HEK293 (cell line): ENCODE results near the gene UBB.

Experiments used
- AEBP2 ChIP-seq: fragments of 450-650 bp; formaldehyde crosslinking; IDR thresholded peaks from 2 replicates; pipeline ENCODE4 v1.5.1; 2016; ENCODE audit warnings: missing biosample characterization, missing genetic modification characterization, borderline replicate concordance
- GLI2 ChIP-seq: fragments of 450-650 bp; formaldehyde crosslinking; IDR thresholded peaks from 2 replicates; pipeline ENCODE4; 2017; ENCODE audit warnings: missing biosample characterization, missing genetic modification characterization, low read depth, borderline replicate concordance
- GLIS1 ChIP-seq: fragments of 450-650 bp; formaldehyde crosslinking; IDR thresholded peaks from 2 replicates; pipeline ENCODE4 v1.5.1; 2016; ENCODE audit warnings: missing biosample characterization, missing genetic modification characterization
- KLF9 ChIP-seq: fragments of 450-650 bp; formaldehyde crosslinking; IDR thresholded peaks from 2 replicates; pipeline ENCODE4 v1.5.1; 2016; ENCODE audit warnings: missing biosample characterization, missing genetic modification characterization, low read depth
- OSR2 ChIP-seq: fragments of 450-650 bp; formaldehyde crosslinking; IDR thresholded peaks from 2 replicates; pipeline ENCODE4 v1.5.1; 2016; ENCODE audit warnings: missing biosample characterization, missing genetic modification characterization
- REPIN1 ChIP-seq: fragments of 450-650 bp; formaldehyde crosslinking; IDR thresholded peaks from 2 replicates; pipeline ENCODE4 v1.5.1; 2017; ENCODE audit warnings: missing biosample characterization, missing genetic modification characterization, low read depth
- REST ChIP-seq: fragments of 450-650 bp; formaldehyde crosslinking; IDR thresholded peaks from 2 replicates; pipeline ENCODE4 v1.5.1; 2016; ENCODE audit warnings: missing biosample characterization, missing genetic modification characterization
- SP2 ChIP-seq: fragments of 450-650 bp; formaldehyde crosslinking; IDR thresholded peaks from 2 replicates; pipeline ENCODE4 v1.5.1; 2016; ENCODE audit warnings: missing biosample characterization, missing genetic modification characterization
- TRIM28 ChIP-seq: IDR thresholded peaks from 2 replicates; pipeline ENCODE4 v1.6.1; 2011; ENCODE audit warnings: low read length, control low read depth, borderline replicate concordance
- ZBTB1 ChIP-seq: fragments of 450-650 bp; formaldehyde crosslinking; IDR thresholded peaks from 2 replicates; pipeline ENCODE4 v1.5.1; 2016; ENCODE audit warnings: missing biosample characterization, missing genetic modification characterization
- ZBTB26 ChIP-seq: fragments of 450-650 bp; formaldehyde crosslinking; optimal IDR thresholded peaks from 2 replicates; pipeline ENCODE3; 2016; ENCODE audit warnings: missing biosample characterization, mild to moderate bottlenecking, missing genetic modification characterization
- ZFP41 ChIP-seq: fragments of 450-650 bp; formaldehyde crosslinking; IDR thresholded peaks from 2 replicates; pipeline ENCODE4 v1.5.1; 2016; ENCODE audit warnings: missing biosample characterization, missing genetic modification characterization, borderline replicate concordance
- ZFP69B ChIP-seq: fragments of 450-650 bp; formaldehyde crosslinking; IDR thresholded peaks from 2 replicates; pipeline ENCODE4 v1.5.1; 2016; ENCODE audit warnings: missing biosample characterization, missing genetic modification characterization
- ZNF10 ChIP-seq: fragments of 450-650 bp; formaldehyde crosslinking; IDR thresholded peaks from 2 replicates; pipeline ENCODE4 v1.5.1; 2017; ENCODE audit warnings: missing biosample characterization, missing genetic modification characterization
- ZNF157 ChIP-seq: fragments of 450-650 bp; formaldehyde crosslinking; IDR thresholded peaks from 2 replicates; pipeline ENCODE4 v1.5.1; 2016; ENCODE audit warnings: missing biosample characterization, missing genetic modification characterization
- ZNF16 ChIP-seq: fragments of 450-650 bp; formaldehyde crosslinking; IDR thresholded peaks from 2 replicates; pipeline ENCODE4 v1.5.1; 2016; ENCODE audit warnings: low read depth, missing biosample characterization, missing genetic modification characterization
- ZNF335 ChIP-seq: fragments of 450-650 bp; formaldehyde crosslinking; conservative IDR thresholded peaks from 2 replicates; pipeline ENCODE4 v1.5.1; 2016; ENCODE audit warnings: missing biosample characterization, missing genetic modification characterization
- ZNF514 ChIP-seq: fragments of 450-650 bp; formaldehyde crosslinking; IDR thresholded peaks from 2 replicates; pipeline ENCODE4 v1.5.1; 2016; ENCODE audit warnings: missing biosample characterization, missing genetic modification characterization
- ZNF521 ChIP-seq: fragments of 450-650 bp; formaldehyde crosslinking; IDR thresholded peaks from 2 replicates; pipeline ENCODE4 v1.5.1; 2017; ENCODE audit warnings: missing biosample characterization, mild to moderate bottlenecking, missing genetic modification characterization
- ZNF529 ChIP-seq: fragments of 450-650 bp; formaldehyde crosslinking; IDR thresholded peaks from 2 replicates; pipeline ENCODE4 v1.5.1; 2017; ENCODE audit warnings: missing genetic modification characterization, missing biosample characterization; ENCODE audit not compliant: insufficient replicate concordance
- ZNF704 ChIP-seq: fragments of 450-650 bp; formaldehyde crosslinking; IDR thresholded peaks from 2 replicates; pipeline ENCODE4 v1.5.1; 2016; ENCODE audit warnings: missing biosample characterization, missing genetic modification characterization
- ZNF707 ChIP-seq: fragments of 450-650 bp; formaldehyde crosslinking; IDR thresholded peaks from 2 replicates; pipeline ENCODE4 v1.5.1; 2016; ENCODE audit warnings: missing biosample characterization, missing genetic modification characterization
- ZNF76 ChIP-seq: fragments of 450-650 bp; formaldehyde crosslinking; IDR thresholded peaks from 2 replicates; pipeline ENCODE4; 2016; ENCODE audit warnings: low read depth, missing biosample characterization, missing genetic modification characterization, borderline replicate concordance
- ZSCAN16 ChIP-seq: fragments of 450-650 bp; formaldehyde crosslinking; IDR thresholded peaks from 2 replicates; pipeline ENCODE4 v1.5.1; 2016; ENCODE audit warnings: missing biosample characterization, missing genetic modification characterization
- TF ChIP-seq, protein P1 (sequence below): fragments of 450-650 bp; formaldehyde crosslinking; IDR thresholded peaks from 2 replicates; pipeline ENCODE4 v1.5.1; 2017; ENCODE audit warnings: missing biosample characterization, missing genetic modification characterization
- TF ChIP-seq, protein P2 (sequence below): fragments of 450-650 bp; formaldehyde crosslinking; IDR thresholded peaks from 2 replicates; pipeline ENCODE4 v1.5.1; 2017; ENCODE audit warnings: missing biosample characterization, missing genetic modification characterization
- TF ChIP-seq, protein P3 (sequence below): fragments of 450-650 bp; formaldehyde crosslinking; IDR thresholded peaks from 2 replicates; pipeline ENCODE4 v1.5.1; 2016; ENCODE audit warnings: missing biosample characterization, missing genetic modification characterization

The UBB gene

GRCh38 chr17:16380640-16381495 is at the start of gene UBB (continued):
- TF ChIP-seq, protein P1, sequence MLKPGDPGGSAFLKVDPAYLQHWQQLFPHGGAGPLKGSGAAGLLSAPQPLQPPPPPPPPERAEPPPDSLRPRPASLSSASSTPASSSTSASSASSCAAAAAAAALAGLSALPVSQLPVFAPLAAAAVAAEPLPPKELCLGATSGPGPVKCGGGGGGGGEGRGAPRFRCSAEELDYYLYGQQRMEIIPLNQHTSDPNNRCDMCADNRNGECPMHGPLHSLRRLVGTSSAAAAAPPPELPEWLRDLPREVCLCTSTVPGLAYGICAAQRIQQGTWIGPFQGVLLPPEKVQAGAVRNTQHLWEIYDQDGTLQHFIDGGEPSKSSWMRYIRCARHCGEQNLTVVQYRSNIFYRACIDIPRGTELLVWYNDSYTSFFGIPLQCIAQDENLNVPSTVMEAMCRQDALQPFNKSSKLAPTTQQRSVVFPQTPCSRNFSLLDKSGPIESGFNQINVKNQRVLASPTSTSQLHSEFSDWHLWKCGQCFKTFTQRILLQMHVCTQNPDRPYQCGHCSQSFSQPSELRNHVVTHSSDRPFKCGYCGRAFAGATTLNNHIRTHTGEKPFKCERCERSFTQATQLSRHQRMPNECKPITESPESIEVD (tag by site-specific recombination), result no peak
- TF ChIP-seq GLI2 (no peak), ZNF521 (tag by site-specific recombination) (no peak), ZNF157 (tag by site-specific recombination) (no peak), ZNF335 (tag by site-specific recombination) (peak; percentile 79), ZNF10 (tag by site-specific recombination) (peak; percentile 67; the same call in 1 of the 2 replicates), GLIS1 (tag by site-specific recombination) (peak; percentile 40), ZNF707 (tag by site-specific recombination) (no peak), REPIN1 (tag by site-specific recombination) (peak; percentile 75; the same call in 1 of the 2 replicates), ZNF76 (tag by site-specific recombination) (peak; percentile 72; the same call in 1 of the 2 replicates), REST (peak; percentile 61), ZNF529 (tag by site-specific recombination) (no peak), ZSCAN16 (tag by site-specific recombination) (no peak), AEBP2 (tag by site-specific recombination) (no peak), KLF9 (tag by site-specific recombination) (peak; percentile 81; the same call in 1 of the 2 replicates), ZBTB26 (tag by site-specific recombination) (peak; percentile 57), ZFP41 (tag by site-specific recombination) (no peak), SP2 (peak; percentile 86), OSR2 (tag by site-specific recombination) (peak; percentile 30; the same call in 1 of the 2 replicates), ZNF514 (tag by site-specific recombination) (no peak), ZNF704 (tag by site-specific recombination) (no peak), TRIM28 (peak; percentile 88; the same call in 1 of the 2 replicates), ZFP69B (tag by site-specific recombination) (peak; percentile 81), ZBTB1 (tag by site-specific recombination) (peak; percentile 73; the same call in 1 of the 2 replicates), ZNF16 (tag by site-specific recombination) (no peak)
- TF ChIP-seq, protein P2, sequence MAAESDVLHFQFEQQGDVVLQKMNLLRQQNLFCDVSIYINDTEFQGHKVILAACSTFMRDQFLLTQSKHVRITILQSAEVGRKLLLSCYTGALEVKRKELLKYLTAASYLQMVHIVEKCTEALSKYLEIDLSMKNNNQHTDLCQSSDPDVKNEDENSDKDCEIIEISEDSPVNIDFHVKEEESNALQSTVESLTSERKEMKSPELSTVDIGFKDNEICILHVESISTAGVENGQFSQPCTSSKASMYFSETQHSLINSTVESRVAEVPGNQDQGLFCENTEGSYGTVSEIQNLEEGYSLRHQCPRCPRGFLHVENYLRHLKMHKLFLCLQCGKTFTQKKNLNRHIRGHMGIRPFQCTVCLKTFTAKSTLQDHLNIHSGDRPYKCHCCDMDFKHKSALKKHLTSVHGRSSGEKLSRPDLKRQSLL (tag by site-specific recombination), result 0 out of 2 replicates have a peak, but pooled peaks have one; percentile 16
- TF ChIP-seq, protein P3, sequence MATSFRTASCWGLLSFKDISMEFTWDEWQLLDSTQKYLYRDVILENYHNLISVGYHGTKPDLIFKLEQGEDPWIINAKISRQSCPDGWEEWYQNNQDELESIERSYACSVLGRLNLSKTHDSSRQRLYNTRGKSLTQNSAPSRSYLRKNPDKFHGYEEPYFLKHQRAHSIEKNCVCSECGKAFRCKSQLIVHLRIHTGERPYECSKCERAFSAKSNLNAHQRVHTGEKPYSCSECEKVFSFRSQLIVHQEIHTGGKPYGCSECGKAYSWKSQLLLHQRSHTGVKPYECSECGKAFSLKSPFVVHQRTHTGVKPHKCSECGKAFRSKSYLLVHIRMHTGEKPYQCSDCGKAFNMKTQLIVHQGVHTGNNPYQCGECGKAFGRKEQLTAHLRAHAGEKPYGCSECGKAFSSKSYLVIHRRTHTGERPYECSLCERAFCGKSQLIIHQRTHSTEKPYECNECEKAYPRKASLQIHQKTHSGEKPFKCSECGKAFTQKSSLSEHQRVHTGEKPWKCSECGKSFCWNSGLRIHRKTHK (tag by site-specific recombination), result no peak
